Measurements from ENCODE around the gene PIP5K1A. TPM values are rescaled to one million over a fixed set of nuclear protein-coding genes. Genes with fewer than 3 reads are reported as not detected.

PIP5K1A gene
- total RNA-seq, 6 experiments from 2014 or later: 13.9 to 22.1 (median 17.2) TPM

GRCh38 chr1:151158751-151159251 lies 39.6 kb upstream of the PIP5K1A start:
- intact Hi-C loops (cut with DNase I): loop anchor here (5.0 to 10.0 kb wide), 2 partner anchors 62 to 134 kb away; no protein-coding TSS in a partner anchor

GRCh38 chr1:151159373-151159772 lies 39.0 kb upstream of the PIP5K1A start:
- H3K4me3 ChIP-seq: no peak overlapping the region
- H3K27ac ChIP-seq: no peak overlapping the region
- no peaks in the 10 kb centered on the region for H3K27me3 ChIP-seq
- peaks cover 0 to 32% (median 17%) of the 10 kb centered on the region in 4 donors for H3K36me3 ChIP-seq
- intact Hi-C loops (cut with DNase I): loop anchor here (5.0 to 10.0 kb wide), 2 partner anchors 62 to 135 kb away; no protein-coding TSS in a partner anchor
- DNase-seq (no peak), ATAC-seq (peak in 1 of 4 donors; percentile 22)
- no peak for TF ChIP-seq POLR2A (IDR thresholded peaks at IDR 0.05)
- TF ChIP-seq CTCF (IDR thresholded peaks at IDR 0.05): no peak
- H3K9me3 ChIP-seq: no peaks in the 10 kb centered on the region
- H3K4me1 ChIP-seq: peaks cover 0 to 5% (median 2%) of the 10 kb centered on the region in 4 donors

More at GRCh38 chr1:151158751-151159251, 39.6 kb upstream of the PIP5K1A start:
- DNase-seq (no peak), ATAC-seq (no peak)
- no peak overlapping the region for H3K27ac ChIP-seq
- no peak overlapping the region for H3K4me3 ChIP-seq
- no peaks in the 10 kb centered on the region for H3K27me3 ChIP-seq
- TF ChIP-seq CTCF (IDR thresholded peaks at IDR 0.05) (no peak), POLR2A (IDR thresholded peaks at IDR 0.05) (no peak)
- 61% methylated on average over 6 of the region's 22 CpGs for WGBS (ENCODE audit: insufficient coverage, low coverage, low lambda C conversion rate, missing lambda C conversion rate)
- no peaks in the 10 kb centered on the region for H3K9me3 ChIP-seq
- H3K4me1 ChIP-seq: no peaks in the 10 kb centered on the region
- H3K36me3 ChIP-seq: peaks cover 0 to 32% (median 17%) of the 10 kb centered on the region in 4 donors

- DNase-seq (peak in 1 of 3 donors; percentile 40), ATAC-seq (peak; percentile 48 to 67 (median 62))
- Histone ChIP-seq H3K27ac (peak overlapping the region; percentile 35 to 76 (median 63)), H3K4me1 (peaks cover 0 to 15% (median 7%) of the 10 kb centered on the region in 4 donors), H3K9me3 (no peaks in the 10 kb centered on the region), H3K4me3 (peak overlapping the region; percentile 51 to 72 (median 70)), H3K36me3 (peaks cover 0 to 36% (median 13%) of the 10 kb centered on the region in 4 donors), H3K27me3 (no peaks in the 10 kb centered on the region)
- WGBS (ENCODE audit: insufficient coverage, low coverage, low lambda C conversion rate, missing lambda C conversion rate): 31% methylated on average over 3 of the region's 11 CpGs
- intact Hi-C loops (cut with DNase I): no loop called here
- TF ChIP-seq POLR2A (IDR thresholded peaks at IDR 0.05) (peak; percentile 34), CTCF (IDR thresholded peaks at IDR 0.05) (no peak)
These were observed 33.5 kb upstream of the PIP5K1A start for GRCh38 chr1:151164732-151165280.

- TF ChIP-seq POLR2A (IDR thresholded peaks at IDR 0.05): no peak
- TF ChIP-seq CTCF (IDR thresholded peaks at IDR 0.05): no peak
- peak; percentile 30 to 53 (median 45) for ATAC-seq
- WGBS (ENCODE audit: insufficient coverage, low coverage, low lambda C conversion rate, missing lambda C conversion rate): 4% methylated on average over 11 of the region's 15 CpGs
- Histone ChIP-seq H3K27ac (peak overlapping the region; percentile 35 to 76 (median 63)), H3K9me3 (no peaks in the 10 kb centered on the region), H3K27me3 (no peaks in the 10 kb centered on the region), H3K4me3 (peak overlapping the region; percentile 51 to 72 (median 70)), H3K4me1 (peaks cover 0 to 15% (median 7%) of the 10 kb centered on the region in 4 donors), H3K36me3 (peaks cover 0 to 32% (median 11%) of the 10 kb centered on the region in 4 donors)
- DNase-seq: peak in 1 of 3 donors; percentile 64
- intact Hi-C loops (cut with DNase I): no loop called here
These were observed 33.0 kb upstream of the PIP5K1A start for GRCh38 chr1:151165281-151165737.

All from right lobe of liver (tissue), 6 donors.